BJ (cell line): ENCODE data around the gene SYNCRIP. TPM values are rescaled to one million over a fixed set of nuclear protein-coding genes. Genes with fewer than 3 reads are reported as not detected.

Experiments used
- CTCF ChIA-PET: fragments of 350-600 bp; formaldehyde crosslinking; extraction: SDS; loops from one replicate; lab custom pipeline; 2021; ENCODE audit warnings: antibody characterized with exemption, inconsistent platforms; lab: Yijun Ruan, JAX
- POLR2A ChIA-PET: fragments of 300-600 bp; sonication (Branson Sonifier 250); formaldehyde crosslinking; extraction: SDS; loops from one replicate; lab custom pipeline; 2021; ENCODE audit warnings: antibody characterized with exemption; lab: Charles Lee
- DNase-seq: peaks from one replicate; pipeline ENCODE4 v3.0.0-alpha.2; 2011; ENCODE audit warnings: low read depth
- H3K27me3 ChIP-seq: 2 replicates; pipeline ENCODE4 v1.6.0; 2011; ENCODE audit warnings: low read length; ENCODE audit not compliant: control insufficient read depth, insufficient read depth
- H3K36me3 ChIP-seq: 2 replicates; pipeline ENCODE4 v1.5.1; 2011; ENCODE audit warnings: low read length; ENCODE audit not compliant: control insufficient read depth, insufficient read depth
- H3K4me3 ChIP-seq: 2 replicates; pipeline ENCODE4 v1.5.1; 2011; ENCODE audit warnings: low read depth, mild to moderate bottlenecking, control low read depth, low read length
- CTCF ChIP-seq: IDR thresholded peaks from 2 replicates; pipeline ENCODE4 v1.5.1; 2011; ENCODE audit warnings: low read depth, mild to moderate bottlenecking, control low read depth, inconsistent platforms, low read length, moderate library complexity; ENCODE audit not compliant: insufficient read depth
- polyA minus RNA-seq: library from RNA; depleted of rRNA, polyadenylated mRNA; stranded (reverse); fragments of >200 nt; gene quantifications from 2 replicates; pipeline ENCODE4 v1.2.3, GENCODE V29; 2011; rRNA and poly(A)+ RNA removed
- polyA plus RNA-seq: library from polyadenylated mRNA; depleted of rRNA; stranded (reverse); fragments of >200 nt; gene quantifications from 2 replicates; pipeline ENCODE4 v1.2.3, GENCODE V29; 2011; rRNA removed

Gene SYNCRIP
- polyA plus RNA-seq, result 7.6 and 20.0 TPM in 2 replicates
- polyA minus RNA-seq, result 10.7 and 20.8 TPM in 2 replicates

- ChIA-PET POLR2A (interaction anchor here (0.7 to 3.4 kb wide), 6 partner anchors 17 to 403 kb away, joined by 4 to 62 read pairs (median 5); no protein-coding TSS in a partner anchor), CTCF (interaction anchor here (0.7 to 1.2 kb wide), 3 partner anchors 33 to 270 kb away, joined by 3 to 4 read pairs (median 3); no protein-coding TSS in a partner anchor)
- no peak for TF ChIP-seq CTCF
- peak; percentile 82 for DNase-seq
- Histone ChIP-seq H3K36me3 (0 out of 2 replicates have a peak, but pooled peaks cover 1% of the 10 kb centered on the region), H3K27me3 (no peaks in the 10 kb centered on the region), H3K4me3 (peak within 1 kb of the TSS; percentile 88)
Measured at GRCh38 chr6:85642774-85643536, at the start of gene SYNCRIP. Gene SYNCRIP, minus strand, starts transcription at chr6:85642886. Its CDS starts 1,447 bp downstream, at chr6:85641439.

- POLR2A ChIA-PET, result no interaction called here
Measured at GRCh38 chr6:85691478-85691877, 48.8 kb upstream of the SYNCRIP start.

GRCh38 chr6:85690071-85690470 is 47.4 kb upstream of the SYNCRIP start:
- Histone ChIP-seq H3K27me3 (no peaks in the 10 kb centered on the region), H3K36me3 (no peaks in the 10 kb centered on the region), H3K4me3 (no peak overlapping the region)
- TF ChIP-seq CTCF, result no peak
- ChIA-PET CTCF (no interaction called here), POLR2A (no interaction called here)
- no peak for DNase-seq

More at GRCh38 chr6:85691478-85691877, 48.8 kb upstream of the SYNCRIP start:
- Histone ChIP-seq H3K4me3 (no peak overlapping the region), H3K36me3 (no peaks in the 10 kb centered on the region), H3K27me3 (no peaks in the 10 kb centered on the region)
- no peak for DNase-seq
- CTCF ChIA-PET, result no interaction called here
- TF ChIP-seq CTCF, result no peak

GRCh38 chr6:85685713-85686112 is 43.0 kb upstream of the SYNCRIP start:
- no peak overlapping the region for H3K4me3 ChIP-seq
- no peaks in the 10 kb centered on the region for H3K27me3 ChIP-seq
- CTCF ChIA-PET, result no interaction called here
- no peaks in the 10 kb centered on the region for H3K36me3 ChIP-seq
- POLR2A ChIA-PET, result no interaction called here
- TF ChIP-seq CTCF, result no peak
- DNase-seq, result no peak

- no peak for TF ChIP-seq CTCF
- H3K36me3 ChIP-seq, result no peaks in the 10 kb centered on the region
- H3K4me3 ChIP-seq, result no peak overlapping the region
- ChIA-PET POLR2A (no interaction called here), CTCF (no interaction called here)
- no peaks in the 10 kb centered on the region for H3K27me3 ChIP-seq
- no peak for DNase-seq
Measured at GRCh38 chr6:85684809-85685171, 42.1 kb upstream of the SYNCRIP start.
